LoVo (cell line): ENCODE results near the gene SMIM45.
A peak's percentile ranks its signal among the peaks of the same experiment; 100 is the strongest.
"Not testable (repeated sequence)": the region's sequence is repeated elsewhere in the genome, so short reads cannot be mapped to it uniquely, and the experiment has no call there.

Experiments used
- DNase-seq: peaks from one replicate; pipeline ENCODE4 v3.0.0-alpha.2; 2016; ENCODE audit warnings: low spot score

Gene SMIM45

GRCh38 chr22:41935015-41935351, 17.0 kb upstream of the SMIM45 start:
- no peak for DNase-seq

- no peak for DNase-seq
These were observed 16.4 kb upstream of the SMIM45 start for GRCh38 chr22:41935509-41935908.

GRCh38 chr22:41936894-41937169, 15.1 kb upstream of the SMIM45 start:
- DNase-seq, result no peak

- DNase-seq, result no peak
These were observed 11.7 kb upstream of the SMIM45 start for GRCh38 chr22:41939981-41940831.

- DNase-seq, result peak; percentile 54
These were observed 10.9 kb upstream of the SMIM45 start for GRCh38 chr22:41940832-41941765.

- no peak for DNase-seq
These were observed 8.2 kb upstream of the SMIM45 start for GRCh38 chr22:41943661-41944209.

GRCh38 chr22:41946629-41947423, 5.1 kb upstream of the SMIM45 start, which contains the start of gene CENPM:
Gene CENPM (minus strand): TSS chr22:41947152. CDS start chr22:41947076, 76 bp downstream.
- DNase-seq, result peak; percentile 95

- no peak for DNase-seq
These were observed 4.4 kb upstream of the SMIM45 start for GRCh38 chr22:41947424-41948080.

- no peak for DNase-seq
These were observed 3.8 kb upstream of the SMIM45 start for GRCh38 chr22:41948142-41948541.

- DNase-seq, result not testable (repeated sequence)
These were observed 3.0 kb upstream of the SMIM45 start for GRCh38 chr22:41948928-41949296.

- no peak for DNase-seq
These were observed 2.5 kb upstream of the SMIM45 start for GRCh38 chr22:41949297-41949965.

- DNase-seq, result no peak
These were observed 763 bp downstream of the SMIM45 start for GRCh38 chr22:41952713-41953112.

GRCh38 chr22:41957941-41958556, 6.1 kb downstream of the SMIM45 start:
- DNase-seq, result no peak

GRCh38 chr22:41963453-41964111, 11.6 kb downstream of the SMIM45 start:
- DNase-seq, result no peak

- no peak for DNase-seq
These were observed 12.2 kb downstream of the SMIM45 start for GRCh38 chr22:41964112-41964491.

GRCh38 chr22:41966225-41966606, 14.3 kb downstream of the SMIM45 start:
- DNase-seq, result no peak

- peak; percentile 58 for DNase-seq
These were observed 14.8 kb downstream of the SMIM45 start for GRCh38 chr22:41966607-41967240.

- no peak for DNase-seq
These were observed 16.7 kb downstream of the SMIM45 start for GRCh38 chr22:41968601-41969000.

GRCh38 chr22:41969110-41969646, 17.2 kb downstream of the SMIM45 start, which contains the start of gene SEPTIN3:
Gene SEPTIN3 (plus strand): TSS chr22:41969443. CDS start chr22:41971493, 2,050 bp downstream.
- no peak for DNase-seq
